Activated naive CD8-positive, alpha-beta T cell treated with anti-CD3 and anti-CD28 coated beads for 36 hours (primary cell): Measurements from ENCODE around the gene FBXW7. TPM values are rescaled to one million over a fixed set of nuclear protein-coding genes. Genes with fewer than 3 reads are reported as not detected.

Source experiments
- DNase-seq: peaks from one replicate; pipeline ENCODE4 v3.0.0; 2021
- H3K27ac Mint-ChIP-seq: one replicate; pipeline ENCODE4 v1.8.0; 2022; ENCODE audit warnings: mild to moderate bottlenecking, moderate library complexity, mixed read lengths
- H3K27me3 Mint-ChIP-seq: one replicate; pipeline ENCODE4 v1.8.0; 2022; ENCODE audit warnings: mild to moderate bottlenecking, mixed read lengths
- H3K36me3 Mint-ChIP-seq: one replicate; pipeline ENCODE4 v1.8.0; 2021; ENCODE audit warnings: mild to moderate bottlenecking, mixed read lengths
- H3K4me1 Mint-ChIP-seq: one replicate; pipeline ENCODE4 v1.8.0; 2021; ENCODE audit warnings: mixed read lengths
- H3K4me3 Mint-ChIP-seq: one replicate; pipeline ENCODE4 v1.8.0; 2022; ENCODE audit warnings: mild to moderate bottlenecking, moderate library complexity, mixed read lengths
- H3K9me3 Mint-ChIP-seq: one replicate; pipeline ENCODE4 v1.8.0; 2022; ENCODE audit warnings: mixed read lengths
- total RNA-seq, 2 experiments: library from RNA; stranded (reverse); gene quantifications; one replicate each; pipeline ENCODE4 v1.2.3, GENCODE V29; 2021

FBXW7 gene
- total RNA-seq, 2 experiments from 2014 or later: 26.2 to 26.9 TPM

DNA sequence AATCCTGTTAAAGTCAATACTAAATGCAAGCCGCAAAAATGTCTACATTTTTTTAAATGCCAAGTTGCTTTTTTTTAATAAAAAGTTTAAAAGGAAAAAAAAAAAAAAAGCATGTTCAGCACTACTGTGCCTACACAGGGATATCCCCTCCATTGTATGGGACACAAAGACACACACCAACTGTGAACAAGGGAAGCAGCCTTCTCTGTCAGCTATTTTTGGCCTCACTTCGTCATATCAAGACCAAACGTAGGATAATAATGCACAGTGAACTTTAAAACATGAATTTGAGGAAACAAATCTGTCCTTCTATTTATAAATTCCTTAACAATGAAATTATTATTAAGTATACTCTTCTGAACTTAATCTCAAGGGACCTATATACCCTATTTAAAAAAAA lies 4.4 kb downstream of the FBXW7 start:
- Mint-ChIP-seq H3K36me3 (peaks cover 25% of the 10 kb centered on the region), H3K9me3 (no peaks in the 10 kb centered on the region), H3K27me3 (no peaks in the 10 kb centered on the region), H3K4me1 (peaks cover 41% of the 10 kb centered on the region), H3K27ac (no peak overlapping the region), H3K4me3 (no peak overlapping the region)
- no peak for DNase-seq

DNA sequence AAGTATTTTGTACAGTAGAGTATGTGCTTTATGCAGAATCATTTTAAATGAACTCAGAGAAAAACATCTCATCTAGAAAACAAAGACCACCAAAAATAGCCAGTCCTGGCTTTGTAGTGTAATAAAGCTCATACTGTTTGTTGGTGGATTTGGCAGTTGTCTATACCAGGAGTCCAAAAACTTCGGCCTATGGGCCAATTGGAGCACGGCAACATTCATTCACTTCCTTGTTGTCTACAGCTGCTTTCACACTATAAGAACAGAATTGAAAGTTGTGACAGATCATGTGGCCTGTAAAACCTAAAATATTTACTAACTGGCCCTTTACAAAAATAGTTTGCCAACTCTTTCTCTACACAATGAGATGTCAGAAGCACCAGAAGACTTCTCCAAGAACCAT lies 5.3 kb downstream of the FBXW7 start:
- Mint-ChIP-seq H3K4me1 (peaks cover 47% of the 10 kb centered on the region), H3K27me3 (no peaks in the 10 kb centered on the region), H3K4me3 (no peak overlapping the region), H3K9me3 (no peaks in the 10 kb centered on the region), H3K36me3 (peaks cover 25% of the 10 kb centered on the region), H3K27ac (no peak overlapping the region)
- DNase-seq: no peak

GRCh38 chr4:152529880-152530279 lies 6.0 kb downstream of the FBXW7 start:
- Mint-ChIP-seq H3K9me3 (no peaks in the 10 kb centered on the region), H3K4me1 (peaks cover 51% of the 10 kb centered on the region), H3K4me3 (no peak overlapping the region), H3K27me3 (no peaks in the 10 kb centered on the region), H3K27ac (no peak overlapping the region), H3K36me3 (peaks cover 25% of the 10 kb centered on the region)
- DNase-seq: no peak

DNA sequence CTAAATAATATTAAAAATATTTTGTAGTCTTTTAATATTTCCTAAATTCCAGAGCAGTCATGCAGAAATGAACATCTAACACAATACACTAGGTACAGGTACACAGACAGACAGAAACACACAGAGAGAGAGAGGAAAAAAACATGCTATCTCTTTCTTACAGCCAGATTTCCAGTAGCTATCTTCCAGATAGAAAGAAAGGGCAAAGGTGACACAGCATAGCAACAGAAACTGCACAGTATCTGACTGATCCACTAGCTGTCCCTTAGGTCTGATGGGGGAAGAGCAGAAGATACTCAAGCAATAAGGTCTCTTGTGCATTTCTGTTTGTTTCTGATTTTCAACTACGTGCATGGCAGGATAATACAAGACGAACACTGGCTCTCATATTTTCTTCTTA lies 7.8 kb downstream of the FBXW7 start:
- H3K36me3 Mint-ChIP-seq: peaks cover 18% of the 10 kb centered on the region
- H3K4me1 Mint-ChIP-seq: peaks cover 60% of the 10 kb centered on the region
- no peak for DNase-seq
- no peaks in the 10 kb centered on the region for H3K9me3 Mint-ChIP-seq
- H3K4me3 Mint-ChIP-seq: no peak overlapping the region
- H3K27ac Mint-ChIP-seq: no peak overlapping the region
- no peaks in the 10 kb centered on the region for H3K27me3 Mint-ChIP-seq

DNA sequence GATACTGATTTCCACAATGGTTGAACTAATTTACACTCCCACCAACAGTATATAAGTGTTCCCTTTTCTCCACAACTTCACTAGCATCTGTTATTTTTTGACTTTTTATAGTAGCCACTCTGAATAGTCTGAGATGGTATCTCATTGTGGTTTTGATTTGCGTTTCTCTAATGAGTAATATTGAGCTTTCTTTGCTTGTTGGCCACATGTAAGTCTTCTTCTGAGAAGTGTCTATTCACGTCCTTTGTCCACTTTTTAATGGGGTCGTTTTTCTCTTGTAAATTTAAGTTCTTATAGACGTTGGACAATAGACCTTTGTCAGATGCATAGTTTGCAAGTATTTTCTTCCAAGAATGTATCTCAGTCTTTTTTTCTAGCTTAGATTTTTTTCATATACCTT lies 10.0 kb downstream of the FBXW7 start:
- Mint-ChIP-seq H3K4me1 (peaks cover 65% of the 10 kb centered on the region), H3K4me3 (no peak overlapping the region), H3K36me3 (peaks cover 15% of the 10 kb centered on the region), H3K27me3 (no peaks in the 10 kb centered on the region), H3K9me3 (no peaks in the 10 kb centered on the region), H3K27ac (no peak overlapping the region)
- DNase-seq: no peak

- Mint-ChIP-seq H3K27ac (no peak overlapping the region), H3K9me3 (no peaks in the 10 kb centered on the region), H3K27me3 (no peaks in the 10 kb centered on the region), H3K4me1 (peaks cover 62% of the 10 kb centered on the region), H3K36me3 (peaks cover 25% of the 10 kb centered on the region), H3K4me3 (no peak overlapping the region)
- no peak for DNase-seq
Measured at GRCh38 chr4:152524427-152524826, 11.5 kb downstream of the FBXW7 start.

DNA sequence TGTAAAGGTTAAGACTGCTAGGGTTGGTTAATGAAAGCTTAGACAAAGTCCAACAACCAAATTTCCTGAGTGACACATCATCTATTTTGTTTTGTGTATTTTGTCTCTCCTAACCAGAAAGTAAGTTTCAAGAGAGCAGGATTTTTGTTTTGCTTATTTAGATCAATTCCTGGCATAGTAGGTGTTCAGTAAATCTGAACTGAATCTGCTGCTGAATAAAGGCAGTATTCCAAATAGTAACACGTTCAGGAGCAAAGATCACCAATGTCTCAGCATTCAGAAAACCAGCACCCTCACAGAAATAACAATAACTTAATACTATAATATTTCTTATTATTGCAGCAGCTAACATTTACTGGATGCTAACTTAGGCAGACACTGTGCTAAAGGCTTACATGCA lies 12.2 kb downstream of the FBXW7 start:
- Mint-ChIP-seq H3K27me3 (no peaks in the 10 kb centered on the region), H3K4me3 (no peak overlapping the region), H3K4me1 (peaks cover 61% of the 10 kb centered on the region), H3K36me3 (peaks cover 27% of the 10 kb centered on the region), H3K9me3 (no peaks in the 10 kb centered on the region), H3K27ac (no peak overlapping the region)
- no peak for DNase-seq

- no peak overlapping the region for H3K27ac Mint-ChIP-seq
- no peaks in the 10 kb centered on the region for H3K9me3 Mint-ChIP-seq
- no peak overlapping the region for H3K4me3 Mint-ChIP-seq
- DNase-seq: no peak
- peaks cover 24% of the 10 kb centered on the region for H3K36me3 Mint-ChIP-seq
- H3K4me1 Mint-ChIP-seq: peaks cover 53% of the 10 kb centered on the region
- H3K27me3 Mint-ChIP-seq: no peaks in the 10 kb centered on the region
Measured at GRCh38 chr4:152522754-152523153, 13.1 kb downstream of the FBXW7 start.

DNA sequence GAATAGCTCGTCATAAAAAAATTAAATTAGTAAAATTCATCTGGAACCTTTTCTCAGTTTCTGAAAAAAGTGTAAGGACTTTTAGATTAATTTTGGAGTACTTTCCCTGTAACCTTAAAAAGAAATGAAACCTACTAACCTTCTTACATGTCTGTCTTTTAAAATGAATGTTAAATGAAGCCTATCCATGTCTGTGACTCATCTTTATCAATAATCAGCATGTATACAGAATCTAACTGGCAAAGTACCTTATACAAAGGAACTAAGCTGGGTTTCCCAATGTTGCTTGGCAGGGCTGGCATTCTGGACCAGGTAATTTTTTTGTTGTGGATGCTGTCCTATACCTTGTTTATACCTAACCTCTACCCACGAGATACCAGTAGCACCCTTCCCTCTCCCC lies 13.6 kb downstream of the FBXW7 start:
- no peaks in the 10 kb centered on the region for H3K9me3 Mint-ChIP-seq
- no peak overlapping the region for H3K27ac Mint-ChIP-seq
- no peaks in the 10 kb centered on the region for H3K27me3 Mint-ChIP-seq
- peaks cover 24% of the 10 kb centered on the region for H3K36me3 Mint-ChIP-seq
- no peak for DNase-seq
- peaks cover 53% of the 10 kb centered on the region for H3K4me1 Mint-ChIP-seq
- H3K4me3 Mint-ChIP-seq: no peak overlapping the region

DNA sequence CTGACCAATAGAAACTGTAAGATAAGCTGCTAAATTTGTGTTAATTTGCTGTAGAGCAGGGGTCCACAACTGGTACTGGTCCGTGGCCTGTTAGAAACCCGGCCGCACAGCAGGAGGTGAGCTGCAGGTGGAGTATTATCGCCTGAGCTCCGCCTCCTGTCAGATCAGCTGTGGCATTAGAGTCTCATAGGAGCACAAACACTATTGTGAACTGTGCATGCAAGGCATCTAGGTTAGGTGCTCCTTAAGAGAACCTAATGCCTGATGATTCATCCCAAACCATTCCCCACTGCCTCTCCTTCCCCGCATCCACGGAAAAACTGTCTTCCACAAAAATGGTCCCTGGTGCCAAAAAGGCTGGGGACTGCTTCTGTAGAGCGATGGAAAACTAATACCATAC lies 19.7 kb downstream of the FBXW7 start:
- no peak for DNase-seq
- Mint-ChIP-seq H3K9me3 (no peaks in the 10 kb centered on the region), H3K4me1 (peaks cover 42% of the 10 kb centered on the region), H3K36me3 (peaks cover 22% of the 10 kb centered on the region), H3K4me3 (no peak overlapping the region), H3K27ac (no peak overlapping the region), H3K27me3 (no peaks in the 10 kb centered on the region)

- Mint-ChIP-seq H3K9me3 (no peaks in the 10 kb centered on the region), H3K4me3 (no peak overlapping the region), H3K27me3 (no peaks in the 10 kb centered on the region), H3K4me1 (peaks cover 41% of the 10 kb centered on the region), H3K27ac (no peak overlapping the region), H3K36me3 (peaks cover 17% of the 10 kb centered on the region)
- DNase-seq: no peak
Measured at GRCh38 chr4:152515678-152516077, 20.2 kb downstream of the FBXW7 start.

DNA sequence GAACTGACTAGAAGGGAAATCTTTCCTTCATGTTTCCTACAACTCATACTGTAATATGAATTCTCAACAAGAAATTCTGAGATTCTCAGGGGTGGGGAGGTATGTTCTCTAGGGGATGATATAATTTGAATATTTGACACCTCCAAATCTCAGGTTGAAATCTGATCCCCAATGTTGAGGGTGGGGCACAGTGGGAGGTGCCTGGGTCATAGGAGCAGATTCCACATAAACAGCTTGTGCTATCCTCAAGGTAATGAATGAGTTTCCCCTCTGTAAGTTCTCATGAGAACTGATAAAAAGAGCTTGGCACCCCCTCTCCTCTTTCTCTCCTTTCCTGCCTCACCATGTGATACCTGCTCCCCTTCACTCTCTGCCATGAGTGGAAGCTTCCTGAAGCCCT lies 21.5 kb downstream of the FBXW7 start:
- Mint-ChIP-seq H3K4me1 (peaks cover 49% of the 10 kb centered on the region), H3K36me3 (peaks cover 8% of the 10 kb centered on the region), H3K27ac (no peak overlapping the region), H3K27me3 (no peaks in the 10 kb centered on the region), H3K4me3 (no peak overlapping the region), H3K9me3 (no peaks in the 10 kb centered on the region)
- DNase-seq: no peak

DNA sequence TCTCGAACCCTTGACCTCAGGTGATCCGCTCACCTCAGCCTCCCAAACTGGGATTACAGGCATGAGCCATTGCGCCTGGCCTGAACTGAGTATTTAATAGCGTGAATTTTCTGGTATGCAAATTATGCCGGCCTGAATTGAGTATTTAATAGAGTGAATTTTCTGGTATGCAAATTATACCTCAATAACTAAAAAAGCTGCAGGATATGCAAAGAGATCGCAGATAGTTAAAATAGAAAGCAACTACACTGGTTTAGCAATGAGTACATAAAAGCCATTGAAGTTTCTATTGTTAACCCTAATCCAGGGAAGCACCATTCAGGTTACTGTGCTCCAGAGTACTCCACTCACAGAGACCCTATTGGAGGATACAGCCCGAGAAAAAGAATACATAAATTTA lies 22.8 kb downstream of the FBXW7 start:
- Mint-ChIP-seq H3K9me3 (no peaks in the 10 kb centered on the region), H3K4me1 (peaks cover 52% of the 10 kb centered on the region)

DNA sequence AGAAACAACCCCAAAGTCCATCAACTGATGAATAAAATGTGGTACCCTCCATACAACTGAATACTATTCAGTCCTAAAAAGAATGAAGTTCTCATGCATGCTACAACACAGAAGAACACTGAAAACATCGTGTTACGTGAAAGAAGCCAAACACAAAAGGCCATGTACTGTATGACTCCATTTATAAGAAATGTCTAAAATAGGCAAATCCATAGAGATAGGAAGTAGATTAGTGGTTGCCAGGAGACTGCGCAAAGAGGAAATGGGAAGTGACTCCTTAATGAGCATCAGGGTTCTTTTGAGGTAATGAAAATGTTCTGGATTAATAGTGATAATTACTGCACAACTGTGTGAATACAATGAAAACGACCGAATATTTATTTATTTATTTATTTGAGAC lies 23.4 kb downstream of the FBXW7 start:
- H3K4me1 Mint-ChIP-seq: peaks cover 54% of the 10 kb centered on the region
- no peak for DNase-seq

More for the DNA sequence above, 22.8 kb downstream of the FBXW7 start:
- Mint-ChIP-seq H3K36me3 (peaks cover 5% of the 10 kb centered on the region), H3K27ac (no peak overlapping the region), H3K27me3 (no peaks in the 10 kb centered on the region), H3K4me3 (no peak overlapping the region)
- no peak for DNase-seq

DNA sequence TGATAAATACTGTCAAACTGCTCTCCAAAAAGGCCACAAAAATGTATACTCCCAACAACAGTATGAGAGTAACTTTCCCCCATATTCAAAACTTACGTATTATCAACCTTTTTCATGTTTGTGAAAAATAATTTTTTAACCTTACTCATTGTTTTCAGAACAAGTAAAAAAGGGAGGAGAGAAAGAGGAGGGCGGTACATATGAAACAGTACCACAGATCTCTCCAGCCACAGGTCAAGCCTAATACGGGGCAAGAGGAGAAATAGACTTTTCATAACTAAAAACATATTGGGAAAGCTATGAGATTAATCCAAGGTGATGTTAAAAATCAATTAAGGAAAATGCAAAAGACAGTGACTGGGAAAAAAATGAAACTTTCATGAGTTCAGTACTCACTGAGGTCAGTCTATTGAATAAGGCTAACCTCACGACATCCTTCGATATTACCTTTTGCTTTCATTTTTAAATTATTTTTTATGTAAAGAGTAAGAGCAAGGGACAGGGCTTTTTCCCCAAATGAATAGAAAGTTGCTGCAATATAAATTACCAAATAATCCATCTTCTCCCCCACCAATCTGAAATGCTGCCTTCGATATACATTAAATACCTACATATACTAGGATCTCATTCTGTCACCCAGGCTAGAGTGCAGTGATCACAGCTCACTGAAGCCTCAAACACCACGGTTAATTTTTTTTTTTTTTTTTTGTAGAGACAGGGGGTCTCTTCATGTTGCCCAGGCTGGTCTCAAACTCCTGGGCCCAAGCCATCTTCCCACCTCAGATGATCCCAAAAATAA lies 25.3 kb downstream of the FBXW7 start:
- Mint-ChIP-seq H3K4me1 (peaks cover 45% of the 10 kb centered on the region), H3K27ac (no peak overlapping the region)

More for the DNA sequence above, 23.4 kb downstream of the FBXW7 start:
- Mint-ChIP-seq H3K27ac (no peak overlapping the region), H3K27me3 (no peaks in the 10 kb centered on the region), H3K36me3 (peaks cover 5% of the 10 kb centered on the region), H3K4me3 (no peak overlapping the region), H3K9me3 (no peaks in the 10 kb centered on the region)

DNA sequence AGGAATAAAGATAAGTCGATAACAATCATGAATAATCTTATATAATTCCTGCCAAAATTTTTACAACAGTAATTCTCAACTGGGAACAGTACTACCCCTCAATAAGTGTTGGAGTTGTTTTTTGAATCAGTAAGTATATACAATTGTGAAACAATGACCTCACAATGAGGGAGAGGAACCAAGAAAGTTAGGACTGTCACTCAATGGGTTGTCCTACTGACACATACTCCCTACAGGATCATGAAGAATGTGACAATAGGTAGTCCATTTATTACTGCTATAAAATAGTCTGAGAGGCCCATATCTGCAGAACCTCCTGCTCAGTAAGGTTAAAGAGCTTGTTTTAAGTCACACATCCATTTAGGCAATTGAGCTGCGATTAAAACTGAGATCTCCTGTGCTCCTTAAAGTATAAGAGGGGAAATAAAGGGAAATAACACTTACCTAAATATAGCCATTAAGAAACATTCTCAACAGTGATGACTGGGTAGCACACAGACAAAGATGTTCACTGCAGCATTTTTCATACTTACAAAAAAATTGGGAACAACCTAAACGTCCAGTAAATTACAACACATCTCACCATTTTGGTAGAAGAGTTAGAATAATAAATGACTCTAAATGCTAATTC lies 26.2 kb downstream of the FBXW7 start:
- Mint-ChIP-seq H3K4me3 (no peak overlapping the region), H3K9me3 (no peaks in the 10 kb centered on the region), H3K4me1 (peaks cover 44% of the 10 kb centered on the region), H3K27me3 (no peaks in the 10 kb centered on the region), H3K27ac (no peak overlapping the region), H3K36me3 (peaks cover 8% of the 10 kb centered on the region)
- DNase-seq: no peak

More for the DNA sequence above, 25.3 kb downstream of the FBXW7 start:
- Mint-ChIP-seq H3K36me3 (peaks cover 8% of the 10 kb centered on the region), H3K9me3 (no peaks in the 10 kb centered on the region), H3K4me3 (no peak overlapping the region), H3K27me3 (no peaks in the 10 kb centered on the region)
- DNase-seq: no peak
